ENCODE results near the gene LRP5.
"Not testable (repeated sequence)": the region's sequence is repeated elsewhere in the genome, so short reads cannot be mapped to it uniquely, and the experiment has no call there.

LRP5 gene

DNA sequence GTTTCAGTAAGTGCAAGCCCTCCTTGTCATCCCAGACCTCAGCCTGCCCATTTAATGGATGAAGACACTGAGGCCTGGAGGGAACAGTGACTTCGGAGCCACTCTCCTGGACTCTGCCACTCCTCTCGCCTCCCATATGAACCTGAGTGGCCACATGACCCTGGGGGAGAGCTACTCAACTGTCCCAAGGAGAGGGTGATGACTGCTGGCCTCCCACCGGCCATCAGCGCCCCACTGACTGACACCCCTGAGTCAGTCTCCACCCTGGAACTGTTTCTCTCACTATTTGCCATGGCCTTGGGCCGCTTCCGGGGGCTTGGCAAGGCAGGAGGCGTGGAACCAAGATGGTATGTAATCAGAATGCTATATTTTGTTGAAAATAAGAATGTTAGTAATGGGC, 17.1 kb downstream of the LRP5 start:
- no peak for DNase-seq (ENCODE audit: low read depth)

DNA sequence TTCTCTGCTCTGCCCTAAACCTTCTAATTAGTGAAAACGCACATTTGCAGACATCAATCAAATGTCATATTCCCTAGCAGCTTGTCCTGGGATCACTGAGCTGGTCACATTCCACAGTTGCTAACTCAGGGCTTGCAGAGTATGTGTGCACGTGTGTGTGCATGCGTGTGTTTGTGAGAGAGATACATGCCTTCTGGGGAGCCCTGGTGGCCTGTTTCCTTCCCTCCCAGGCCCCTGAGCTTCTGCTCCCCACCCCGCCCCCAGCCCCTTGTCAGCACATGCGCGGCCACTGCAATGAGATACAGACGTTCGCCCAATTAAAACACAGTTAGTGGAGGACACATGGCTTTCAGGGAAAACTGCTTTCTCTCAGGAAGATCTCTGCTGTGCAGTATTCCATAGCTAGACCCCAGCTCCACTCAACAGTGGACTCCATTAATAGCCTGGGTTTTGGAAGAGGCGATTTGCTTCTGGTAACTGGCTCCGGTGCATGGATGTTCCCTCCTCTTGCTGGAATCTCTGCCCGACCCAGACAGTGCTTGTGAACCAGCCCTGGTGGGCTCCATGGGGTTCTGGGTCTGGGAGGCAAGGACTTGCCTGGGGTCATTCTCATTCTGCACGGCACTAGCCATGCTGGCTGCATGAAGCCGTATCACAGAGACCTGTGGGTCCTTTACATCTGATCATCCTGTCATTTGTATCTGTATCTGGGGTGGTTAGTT, 17.7 kb downstream of the LRP5 start:
- DNase-seq (ENCODE audit: low read depth) = no peak

DNA sequence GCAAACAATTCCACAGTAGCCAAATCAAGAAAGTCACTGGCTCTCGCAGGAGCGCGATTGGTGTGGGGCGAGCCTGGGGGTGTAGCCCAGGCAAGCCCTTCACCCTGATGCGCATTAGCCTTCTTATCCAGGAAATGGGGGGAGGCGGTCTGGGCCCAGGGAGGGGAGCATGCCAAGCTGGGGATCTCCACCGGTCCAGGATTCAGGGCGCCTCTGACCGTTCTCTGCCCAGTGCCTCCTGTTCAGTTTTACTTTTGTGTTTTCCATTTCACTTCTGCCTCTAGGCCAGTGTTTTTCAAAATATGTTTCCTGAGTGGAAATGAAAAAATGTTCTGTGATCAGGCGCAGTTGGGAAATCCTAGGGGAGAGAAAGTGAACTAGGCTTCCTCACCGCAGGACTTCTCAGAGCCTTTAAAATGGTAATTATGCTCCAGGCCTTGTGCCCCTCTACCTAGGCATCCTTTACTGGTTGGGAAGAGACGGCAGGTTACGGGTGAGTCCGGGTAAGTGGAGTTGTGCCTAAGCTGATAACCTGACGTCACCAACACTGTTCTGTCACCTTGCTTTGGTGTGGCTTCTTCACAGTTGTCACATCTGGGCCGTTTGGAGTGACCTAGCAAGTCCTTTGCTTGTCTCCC, 18.4 kb downstream of the LRP5 start:
- no peak for DNase-seq (ENCODE audit: low read depth)

GRCh38 chr11:68331338-68331947, 19.1 kb downstream of the LRP5 start:
- DNase-seq (ENCODE audit: low read depth) = no peak

DNA sequence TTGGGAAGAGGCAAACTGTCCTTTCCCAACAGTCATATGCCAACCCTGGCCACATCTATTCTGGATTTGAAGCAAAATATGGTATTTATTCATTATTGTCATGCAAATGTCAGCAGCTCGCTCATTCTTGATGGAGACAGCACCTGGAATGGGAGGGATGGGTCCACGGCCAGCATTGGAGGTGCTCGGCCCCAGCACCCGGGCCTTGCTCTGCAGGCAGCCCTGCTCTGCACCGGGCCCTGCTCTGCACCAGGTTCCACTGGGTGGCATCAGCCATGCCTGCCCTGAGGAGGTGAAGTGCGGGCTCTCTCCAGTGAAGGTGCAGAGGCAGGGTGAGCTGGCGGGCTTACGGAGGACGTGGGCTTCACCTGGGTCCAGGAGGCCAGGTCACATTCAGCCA, 19.8 kb downstream of the LRP5 start:
- DNase-seq (ENCODE audit: low read depth) = no peak

- no peak for DNase-seq (ENCODE audit: low read depth)
These were observed 20.8 kb downstream of the LRP5 start for GRCh38 chr11:68333173-68333572.

- DNase-seq (ENCODE audit: low read depth) = no peak
These were observed 22.5 kb downstream of the LRP5 start for GRCh38 chr11:68334923-68335322.

GRCh38 chr11:68335683-68336082, 23.3 kb downstream of the LRP5 start:
- no peak for DNase-seq (ENCODE audit: low read depth)

DNA sequence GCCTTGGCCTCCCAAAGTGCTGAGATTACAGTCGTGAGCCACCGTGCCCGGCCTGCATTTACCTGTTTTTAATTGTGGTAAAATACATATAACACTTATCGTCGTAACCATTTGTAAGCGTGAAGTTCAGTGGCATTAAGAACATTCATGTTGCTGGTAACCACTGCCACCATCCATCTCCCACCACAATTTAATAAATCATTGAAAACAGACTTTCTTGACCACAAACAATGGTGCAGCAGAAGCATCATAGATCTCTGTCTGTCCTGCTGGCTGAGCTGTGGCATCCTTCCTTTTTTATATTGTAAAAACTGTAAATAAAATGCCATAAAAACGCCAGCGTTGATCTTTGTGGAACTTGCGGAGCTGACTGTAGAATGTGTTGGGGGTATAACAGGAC, 24.3 kb downstream of the LRP5 start:
- no peak for DNase-seq (ENCODE audit: low read depth)

DNA sequence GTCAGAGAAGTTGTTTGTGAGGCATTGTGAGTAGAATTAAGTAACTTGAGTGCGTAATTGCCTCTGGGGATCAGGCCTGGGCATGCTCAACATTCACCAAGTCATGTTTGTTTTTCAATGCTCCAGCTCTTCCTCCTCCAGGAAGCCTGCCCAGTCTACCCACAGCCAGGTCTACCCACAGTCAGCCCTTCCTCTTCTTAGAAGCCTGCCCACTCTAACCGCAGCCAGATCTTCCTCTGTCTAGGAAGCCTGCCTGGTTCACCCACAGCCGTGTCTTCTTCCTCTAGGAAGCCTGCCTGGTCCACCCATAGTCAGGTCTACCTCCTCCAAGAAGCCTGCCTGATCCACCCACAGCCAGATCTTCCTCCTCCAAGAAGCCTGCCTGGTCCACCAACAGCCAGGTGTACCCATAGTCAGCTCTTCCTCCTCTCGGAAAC, 25.0 kb downstream of the LRP5 start:
- no peak for DNase-seq (ENCODE audit: low read depth)

DNA sequence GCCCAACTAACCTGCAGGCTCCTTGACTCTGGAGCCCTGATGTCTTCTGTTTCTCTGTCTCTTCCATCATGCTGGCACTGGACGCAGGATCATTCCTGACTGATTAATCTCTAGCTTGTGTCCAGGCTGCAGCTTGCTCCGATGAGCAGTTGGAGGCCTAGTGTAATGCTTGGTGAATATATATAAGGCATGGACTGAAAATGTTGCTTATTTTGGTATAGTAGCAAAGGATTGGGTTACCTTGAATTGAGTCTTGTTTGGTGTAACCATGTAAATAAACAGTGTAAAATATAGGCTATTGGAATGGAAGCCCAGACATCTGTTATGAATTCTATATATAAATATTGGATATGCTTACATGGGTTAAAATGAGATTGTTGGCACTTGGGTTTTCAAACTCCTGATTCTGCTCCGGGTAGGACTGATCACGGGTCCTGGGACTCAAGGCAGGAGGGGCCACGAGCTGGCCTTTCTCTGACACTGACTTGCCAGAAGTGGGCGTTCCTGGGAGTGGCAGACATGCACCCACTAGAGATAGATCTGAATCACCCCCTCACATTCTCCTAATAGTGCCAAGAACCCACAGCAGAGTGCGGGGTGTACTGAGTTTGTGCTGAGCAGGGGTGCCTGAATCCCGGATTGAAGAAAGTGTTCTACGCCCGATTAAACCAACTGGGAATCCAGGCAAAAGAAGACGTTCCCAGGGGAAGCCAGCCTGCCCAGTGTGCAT, 25.8 kb downstream of the LRP5 start:
- DNase-seq (ENCODE audit: low read depth) = no peak

- peak; percentile 9 for DNase-seq (ENCODE audit: low read depth)
These were observed 27.8 kb downstream of the LRP5 start for GRCh38 chr11:68340003-68340767.

- DNase-seq (ENCODE audit: low read depth) = no peak
These were observed 28.6 kb downstream of the LRP5 start for GRCh38 chr11:68340784-68341556.

- DNase-seq (ENCODE audit: low read depth) = no peak
These were observed 29.4 kb downstream of the LRP5 start for GRCh38 chr11:68341557-68342458.

DNA sequence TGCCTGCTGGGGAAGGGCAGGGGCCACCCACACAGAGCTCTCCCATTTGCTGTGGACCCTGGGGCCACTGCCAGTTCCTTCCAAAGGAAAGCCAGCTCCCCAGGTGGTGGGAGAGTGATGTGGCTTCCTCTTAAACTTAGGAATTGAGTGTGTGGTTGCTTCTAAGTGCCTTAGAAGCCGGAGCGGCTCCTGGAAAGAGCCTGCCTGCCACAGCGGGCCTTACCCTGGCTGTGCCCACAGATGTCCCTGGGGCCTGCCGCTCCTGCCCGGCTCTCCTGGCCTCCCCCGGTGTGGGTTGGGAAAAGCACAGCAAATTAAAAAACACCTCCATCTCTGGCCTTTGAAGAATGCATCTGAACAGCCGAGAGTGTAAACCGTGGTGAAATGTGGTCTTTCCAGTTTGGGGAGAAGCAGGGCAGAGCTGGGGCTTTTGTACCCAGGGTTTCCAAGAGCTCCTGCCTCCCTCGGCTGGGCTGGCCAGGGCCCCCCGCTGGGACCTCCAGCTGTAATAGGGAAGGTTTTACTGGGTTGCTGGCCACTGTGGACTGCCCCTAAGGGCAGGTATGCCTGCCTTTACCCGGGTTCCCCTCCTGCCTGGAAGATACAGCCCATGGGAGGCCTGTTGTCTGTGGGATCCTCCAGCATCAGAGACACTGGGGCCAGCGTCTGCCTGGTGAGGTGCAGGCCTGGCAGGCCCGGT, 30.2 kb downstream of the LRP5 start:
- no peak for DNase-seq (ENCODE audit: low read depth)

GRCh38 chr11:68343761-68344256, 31.4 kb downstream of the LRP5 start:
- DNase-seq (ENCODE audit: low read depth) = no peak

- DNase-seq (ENCODE audit: low read depth) = not testable (repeated sequence)
These were observed 32.4 kb downstream of the LRP5 start for GRCh38 chr11:68344821-68345220.

- DNase-seq (ENCODE audit: low read depth) = no peak
These were observed 33.5 kb downstream of the LRP5 start for GRCh38 chr11:68345776-68346461.

GRCh38 chr11:68346462-68346790, 34.0 kb downstream of the LRP5 start:
- no peak for DNase-seq (ENCODE audit: low read depth)
